Glomerular endothelial cell (primary cell): ENCODE data around the gene AGMO. TPM values are rescaled to one million over a fixed set of nuclear protein-coding genes. Genes with fewer than 3 reads are reported as not detected.

Experiments used
- DNase-seq: peaks from one replicate; pipeline ENCODE4 v3.0.0-alpha.2; 2011; ENCODE audit warnings: low read depth, low spot score; ENCODE audit errors: extremely low read depth
- total RNA-seq: library from RNA; depleted of rRNA; stranded (reverse); fragments of >200 nt; gene quantifications from 2 replicates; pipeline ENCODE4 v1.2.3, GENCODE V29; 2015

The AGMO gene
- total RNA-seq, 1 donor from 2014 or later: not detected

DNA sequence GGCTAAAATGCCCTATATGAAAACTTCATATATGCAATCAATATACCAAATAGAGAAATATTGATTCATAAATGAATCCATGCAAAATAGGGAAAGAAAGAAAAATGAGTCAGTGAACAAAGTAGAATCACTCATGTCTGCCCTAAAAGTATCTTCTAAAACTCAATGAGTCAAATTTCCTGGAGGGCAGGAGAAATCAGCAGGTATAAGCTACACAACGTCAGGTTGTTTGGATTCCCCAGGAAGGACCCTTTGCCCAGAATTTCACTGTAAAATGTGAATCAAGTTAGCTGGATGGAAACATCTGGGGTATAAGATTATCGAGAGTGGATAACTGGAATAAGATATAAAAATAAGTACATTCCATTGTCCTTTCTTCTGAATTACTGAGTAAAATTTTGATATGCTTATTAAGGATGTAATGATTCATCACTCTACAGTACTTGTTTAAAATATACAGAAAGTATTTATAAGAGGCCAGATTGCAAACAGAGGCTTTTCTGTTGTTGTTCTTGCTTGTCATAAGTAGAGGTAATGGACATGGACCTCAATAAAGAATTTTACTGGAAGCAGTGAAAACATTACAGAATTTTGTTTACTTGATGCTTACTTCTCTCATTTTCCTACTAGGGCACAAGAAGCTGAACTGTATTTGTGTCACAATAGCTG is 99.0 kb downstream of the AGMO start:
- DNase-seq: no peak

DNA sequence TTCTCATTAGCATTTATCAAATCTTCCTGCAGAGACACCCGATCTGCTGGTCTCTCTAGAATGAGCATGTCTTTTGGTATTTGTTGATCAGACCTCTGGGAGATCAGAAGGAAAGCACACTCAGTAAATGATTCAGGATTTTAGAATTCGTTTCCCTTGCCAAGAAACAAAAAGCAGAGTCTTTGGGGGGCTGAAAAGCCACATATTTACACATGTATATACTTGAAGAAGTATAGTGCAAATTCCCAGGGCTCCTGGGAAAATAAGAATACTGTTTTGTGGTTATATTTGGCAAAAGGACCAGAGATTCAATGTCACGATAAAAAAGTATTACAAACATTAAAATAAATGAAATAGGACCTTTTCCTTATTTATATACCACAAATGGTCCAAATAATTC is 100.2 kb downstream of the AGMO start:
- no peak for DNase-seq

DNA sequence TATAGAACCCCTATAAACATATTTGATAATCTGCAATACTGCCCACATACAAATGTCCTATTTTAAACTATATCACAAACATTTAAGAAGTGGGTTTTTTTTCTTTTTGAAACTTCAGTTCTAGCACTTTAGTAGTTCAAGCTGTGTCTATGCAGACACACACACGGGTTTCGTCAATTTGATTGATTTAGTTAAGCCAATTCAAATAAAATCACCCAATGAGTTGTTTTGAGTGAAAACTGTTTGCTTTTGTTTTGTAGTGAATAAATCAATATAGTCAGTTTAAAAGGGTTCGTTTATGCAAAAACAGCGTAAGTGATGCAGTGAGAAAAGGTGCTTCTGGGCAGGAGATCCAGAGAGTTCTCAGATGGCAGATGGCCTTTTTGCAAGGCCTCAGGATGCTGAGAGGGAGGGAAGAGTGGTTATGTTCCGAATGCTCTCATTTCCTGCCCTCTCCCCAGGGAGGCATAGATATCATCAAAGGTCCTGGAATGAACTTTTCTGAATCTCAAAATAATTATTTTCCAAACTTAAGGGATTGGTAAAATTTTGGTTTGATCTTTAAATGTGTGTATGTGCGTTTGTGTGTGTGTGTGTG is 102.7 kb downstream of the AGMO start:
- DNase-seq: no peak

DNA sequence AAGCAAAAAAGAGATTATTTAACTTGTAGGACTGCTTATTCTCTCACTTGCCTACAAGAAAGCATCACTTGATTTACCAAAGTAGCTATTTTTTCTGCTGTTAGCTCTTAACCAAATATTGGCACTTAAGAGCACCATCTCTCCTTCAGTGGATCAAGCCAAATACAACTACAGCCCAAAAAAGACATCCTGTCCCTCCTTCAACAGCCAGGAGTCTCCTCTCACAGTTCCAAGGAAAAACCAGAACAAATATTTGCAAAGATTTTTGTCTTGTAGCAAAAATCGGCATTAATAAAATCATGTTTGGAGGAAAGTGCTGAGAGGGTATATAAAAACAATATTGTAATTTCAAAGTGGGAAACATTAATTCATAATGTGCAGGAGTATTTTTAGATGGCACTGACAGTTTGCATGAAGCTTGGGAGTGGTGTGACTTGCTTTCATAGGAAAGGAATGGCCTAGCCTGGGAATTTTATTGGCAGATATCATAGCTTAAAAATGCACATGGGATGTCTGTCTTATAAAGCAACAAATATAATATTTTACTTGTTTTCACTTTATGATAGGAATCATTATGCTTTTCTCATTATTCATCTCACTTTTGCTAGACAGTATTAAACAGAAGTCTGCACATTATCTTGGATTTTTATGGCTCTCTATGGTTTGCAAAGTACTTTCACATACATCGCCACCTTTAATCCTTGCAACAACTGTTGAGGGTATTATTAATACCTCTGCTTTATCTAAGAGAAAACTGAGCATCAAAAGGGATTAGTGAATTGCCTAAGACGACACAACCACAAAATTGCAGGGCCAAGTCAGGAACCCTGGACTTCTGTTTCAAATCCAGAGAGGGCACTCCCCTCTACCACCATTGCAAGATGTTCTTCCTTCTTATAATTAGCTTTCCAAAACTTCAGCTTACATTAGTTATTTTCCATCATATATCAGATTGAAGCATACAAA is 103.5 kb downstream of the AGMO start:
- no peak for DNase-seq

DNA sequence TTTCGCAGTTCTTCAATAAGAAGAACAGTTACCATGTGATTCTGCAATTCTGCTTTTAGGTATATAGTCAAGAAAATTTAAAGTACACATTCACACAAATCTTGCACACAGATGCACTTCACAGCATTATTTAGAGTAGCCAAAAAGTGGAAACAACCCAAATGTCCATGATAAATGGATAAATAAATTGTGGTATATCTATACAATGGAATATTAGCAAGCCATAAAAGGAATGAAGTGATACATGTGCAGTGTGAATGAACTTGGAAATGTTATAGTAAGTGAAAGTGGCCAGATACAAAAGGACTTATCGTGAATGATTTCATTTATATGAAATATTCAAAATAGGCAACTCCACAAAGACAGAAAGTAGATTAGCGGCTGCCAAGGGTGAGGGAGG is 109.1 kb downstream of the AGMO start:
- no peak for DNase-seq

DNA sequence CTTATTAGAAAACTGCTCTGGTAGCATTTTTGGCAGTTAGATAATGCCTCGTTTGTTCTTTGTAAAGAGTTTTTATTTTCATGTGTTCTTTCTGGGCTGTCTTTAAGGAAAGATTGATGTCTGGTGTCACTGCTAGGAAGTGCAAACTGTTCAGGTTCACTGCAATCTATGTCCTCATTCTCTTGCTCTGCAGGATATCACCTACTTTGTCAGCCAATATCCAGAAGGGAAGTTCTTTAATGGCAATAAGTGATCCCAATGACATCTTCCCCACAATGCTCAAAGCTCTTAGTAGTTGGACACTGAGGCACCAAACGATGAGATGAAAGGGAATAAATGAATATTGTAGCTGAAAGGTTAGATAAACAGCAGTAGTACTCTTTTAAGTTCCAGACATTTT is 115.1 kb downstream of the AGMO start:
- DNase-seq: no peak

DNA sequence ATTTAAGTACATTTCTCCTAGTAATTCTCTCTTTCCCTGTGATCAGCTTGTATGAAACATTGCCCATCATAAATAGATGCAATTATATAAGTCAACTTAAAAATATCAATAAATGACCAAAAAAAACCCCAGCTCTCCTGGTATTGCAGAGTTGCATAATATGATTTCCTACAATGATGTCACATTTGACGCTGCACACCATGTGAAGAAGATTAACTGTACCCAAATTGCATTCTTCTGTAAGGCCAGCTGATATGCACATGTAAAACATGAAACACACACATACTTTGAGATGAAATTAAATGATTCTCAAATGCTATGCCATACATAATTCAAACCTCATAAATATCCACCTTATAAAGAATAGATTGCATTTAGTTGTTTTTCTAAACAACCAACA is 115.5 kb downstream of the AGMO start:
- DNase-seq: no peak

DNA sequence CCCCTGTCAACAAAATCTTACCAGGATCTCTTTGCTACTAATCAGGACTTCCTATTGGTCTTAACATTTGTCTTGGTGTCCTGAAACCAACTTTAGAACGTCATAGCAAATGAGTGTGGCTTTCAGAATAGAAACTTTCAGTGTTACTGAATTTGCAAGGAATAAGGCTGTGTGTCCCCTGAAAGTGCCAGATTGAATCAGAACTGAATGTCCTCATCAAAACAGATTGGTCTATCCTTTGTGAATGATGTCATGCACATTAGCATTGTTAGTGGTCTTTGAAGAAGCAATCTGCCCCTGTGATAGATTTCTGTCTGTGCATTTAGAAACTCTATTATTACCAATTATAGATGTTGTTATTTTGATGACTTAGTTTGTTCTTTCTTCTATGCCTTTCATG is 119.9 kb downstream of the AGMO start:
- DNase-seq: no peak

DNA sequence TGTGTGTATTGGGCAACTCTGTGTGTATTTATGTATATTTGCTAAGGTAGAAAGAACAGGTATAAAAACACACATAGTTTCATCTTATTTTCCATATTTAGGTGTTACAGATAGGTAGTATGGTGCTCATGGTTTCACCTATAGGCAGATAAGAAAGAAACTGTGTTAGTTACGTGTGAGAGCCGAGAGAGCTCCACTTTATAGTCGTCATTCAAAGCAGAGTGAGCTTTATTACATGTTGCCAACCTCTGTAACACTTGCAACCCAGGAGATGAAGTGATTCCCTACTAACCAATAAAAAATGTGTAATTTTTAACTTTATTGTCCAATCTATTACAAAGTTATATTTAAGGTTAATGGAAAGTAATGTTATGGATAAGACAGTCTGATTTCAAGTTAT is 121.3 kb downstream of the AGMO start:
- no peak for DNase-seq

DNA sequence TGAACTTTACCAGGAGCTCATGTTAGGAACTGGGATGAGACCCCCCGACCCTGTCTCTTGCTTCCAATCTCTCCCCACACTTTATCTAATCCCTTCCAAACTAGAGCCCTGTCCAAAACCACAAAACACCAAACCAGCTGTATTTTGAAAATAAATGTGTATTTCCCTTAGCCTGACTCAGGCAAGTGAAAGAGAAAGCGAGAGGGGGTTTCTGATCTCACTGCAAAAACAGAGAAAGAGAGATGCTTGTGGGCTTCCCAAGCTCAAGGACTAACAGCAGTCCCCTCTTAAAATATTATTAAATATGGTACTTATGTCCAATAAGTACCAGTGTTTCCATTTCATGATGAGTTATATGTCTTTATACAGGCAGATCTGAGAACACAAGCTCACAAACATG is 122.0 kb downstream of the AGMO start:
- no peak for DNase-seq

DNA sequence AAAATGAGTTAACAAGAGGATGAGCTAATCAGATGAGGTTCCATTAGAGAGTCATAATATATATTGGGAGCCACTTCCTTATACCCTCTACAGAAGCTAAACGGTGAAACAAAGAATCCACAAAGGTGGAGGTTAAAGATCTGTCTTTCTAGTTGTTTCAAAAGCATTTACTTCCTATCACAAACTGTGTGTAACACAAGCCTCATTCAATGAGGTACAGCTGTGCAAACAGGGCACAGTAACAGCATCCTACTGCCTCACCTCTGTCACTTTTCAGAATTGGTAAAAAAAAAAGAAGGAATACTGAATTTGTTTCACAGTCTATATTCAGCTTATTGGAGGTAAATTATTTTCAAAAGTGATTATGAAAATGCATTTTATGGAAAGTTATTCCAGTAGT is 128.7 kb downstream of the AGMO start:
- DNase-seq: no peak

DNA sequence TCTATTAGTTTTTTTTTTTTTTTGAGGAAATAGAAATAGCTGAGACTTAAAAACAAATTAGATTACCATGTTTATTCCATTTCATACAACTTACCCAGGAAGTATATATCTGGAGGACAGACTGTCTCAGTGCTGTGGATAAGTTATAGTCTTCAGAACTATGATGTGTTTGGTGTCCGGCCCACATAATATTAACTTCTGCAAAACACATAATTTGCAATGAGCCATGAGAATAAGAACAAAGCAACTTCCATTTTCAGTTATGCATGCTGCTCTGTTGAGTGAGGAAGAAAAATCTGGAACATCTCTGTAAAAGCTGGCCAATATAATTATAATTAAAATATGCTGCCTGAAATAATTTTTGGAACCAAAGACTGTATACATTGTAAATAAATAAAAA is 130.9 kb downstream of the AGMO start:
- no peak for DNase-seq

DNA sequence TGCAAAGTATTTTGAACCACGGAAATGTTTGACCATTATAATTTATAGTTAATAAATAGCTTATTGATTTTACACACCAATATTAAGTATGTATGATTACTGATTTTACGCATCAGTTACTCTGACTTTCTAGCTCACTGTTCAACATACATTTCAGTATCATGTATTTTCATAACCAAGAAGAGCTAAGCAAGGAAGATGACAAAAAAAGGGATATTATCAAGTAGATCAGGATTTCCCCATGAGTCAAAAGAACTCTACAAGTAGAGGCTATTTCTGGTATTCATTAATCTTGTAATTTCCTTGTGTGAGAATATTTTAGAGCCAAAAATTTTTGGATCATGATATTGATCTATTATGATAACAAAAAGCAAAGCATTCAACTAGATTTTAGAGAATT is 131.6 kb downstream of the AGMO start:
- no peak for DNase-seq

DNA sequence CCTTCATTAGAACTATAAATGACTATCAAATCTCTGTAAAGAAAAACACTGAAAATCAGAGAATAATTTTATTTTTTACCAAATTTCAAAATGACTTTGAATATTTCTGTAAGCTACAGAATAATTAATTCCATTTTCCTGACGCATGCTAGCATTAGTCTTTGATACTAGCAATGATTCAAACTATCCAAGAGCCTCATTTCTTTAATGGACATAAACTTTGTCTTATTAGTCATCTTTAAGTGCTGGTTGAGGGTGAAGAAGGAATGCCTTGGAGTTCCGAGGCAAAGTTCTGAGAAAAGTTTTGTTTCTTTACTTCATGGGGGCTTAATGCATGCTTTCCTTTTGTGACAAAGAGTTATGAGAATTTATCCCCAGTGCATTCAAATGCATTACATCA is 137.3 kb downstream of the AGMO start:
- DNase-seq: no peak

DNA sequence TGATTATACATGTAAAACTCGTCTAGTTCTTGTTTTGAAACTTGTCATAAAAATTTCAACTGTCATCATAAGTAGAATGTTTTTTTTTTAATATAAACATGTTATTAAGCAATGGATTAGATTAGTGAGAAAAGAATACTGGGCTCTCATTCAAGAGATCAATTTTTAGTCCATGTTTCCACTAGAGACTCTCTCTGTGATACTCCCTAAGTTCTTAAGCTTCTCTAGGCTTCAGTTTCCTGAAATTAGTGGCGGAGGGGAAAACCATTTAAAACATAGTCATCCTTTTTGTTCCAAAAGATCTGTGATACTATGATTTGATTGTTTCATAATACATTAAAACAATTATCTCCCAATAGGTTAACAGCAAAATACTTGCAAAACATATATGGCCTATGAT is 142.2 kb downstream of the AGMO start:
- no peak for DNase-seq

DNA sequence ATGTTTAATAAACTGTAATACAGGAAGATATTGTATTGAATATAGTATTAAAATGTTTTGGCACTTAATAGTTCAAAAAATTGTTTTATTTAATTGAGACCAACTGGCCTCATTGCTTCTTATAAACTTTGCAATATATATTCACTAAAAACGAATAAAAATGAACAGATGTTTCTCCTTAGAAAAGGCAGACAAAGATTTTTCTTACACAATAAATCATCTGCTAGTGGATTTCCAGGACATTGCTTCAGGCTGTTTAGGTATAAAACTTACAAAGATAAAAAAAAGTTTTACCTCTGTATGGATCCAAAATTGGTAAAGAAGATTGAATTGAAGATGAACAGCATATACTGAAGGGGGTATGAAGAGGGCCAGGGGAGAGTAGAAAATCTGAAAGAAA is 143.6 kb downstream of the AGMO start:
- no peak for DNase-seq

DNA sequence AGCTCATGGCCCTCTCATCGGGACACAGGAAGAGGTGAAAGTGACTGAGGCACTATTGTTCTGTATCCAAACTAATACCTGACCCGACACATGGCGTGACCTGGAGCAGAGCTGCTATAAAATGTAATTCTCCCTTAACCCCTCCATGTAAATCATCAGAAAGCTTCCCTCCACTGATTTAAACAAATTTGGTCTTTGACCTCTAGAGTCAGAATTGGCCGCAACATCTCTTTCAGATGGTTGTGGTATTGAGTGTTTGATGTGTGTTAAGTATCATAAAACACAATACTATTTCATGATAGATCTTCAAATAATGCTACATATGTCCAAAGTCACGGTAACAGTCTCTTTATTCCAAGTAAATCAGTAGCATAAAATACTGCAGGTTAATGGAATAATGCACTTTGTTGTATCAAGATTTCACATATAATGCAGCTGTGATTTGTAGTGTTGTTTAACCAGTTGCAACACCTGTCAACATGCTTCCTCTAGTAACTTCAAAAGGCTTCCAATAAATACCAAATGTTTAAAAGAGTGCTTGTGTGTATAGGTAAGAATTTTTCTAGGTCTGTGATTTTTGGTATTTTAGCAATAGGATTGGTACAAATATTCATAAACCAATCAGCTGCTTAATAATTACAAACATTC is 144.3 kb downstream of the AGMO start:
- DNase-seq: no peak

DNA sequence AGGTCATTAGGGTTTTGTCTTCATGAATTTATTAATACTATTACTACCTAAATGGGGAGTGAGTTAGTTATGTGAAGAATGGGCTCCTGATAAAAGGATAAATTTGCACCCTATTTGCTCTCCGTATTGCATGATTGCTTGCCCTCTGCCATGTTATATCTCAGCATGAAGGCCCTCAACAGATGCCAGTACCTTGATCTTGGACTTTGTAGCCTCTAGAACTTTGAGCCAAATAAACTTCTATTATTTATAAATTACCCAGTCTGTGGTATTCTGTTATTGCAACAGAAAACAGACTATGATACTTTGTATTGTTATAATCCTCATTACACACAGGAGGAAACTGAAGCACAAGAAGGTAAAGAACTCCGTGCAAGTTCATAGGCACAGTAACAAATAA is 150.8 kb downstream of the AGMO start:
- no peak for DNase-seq

DNA sequence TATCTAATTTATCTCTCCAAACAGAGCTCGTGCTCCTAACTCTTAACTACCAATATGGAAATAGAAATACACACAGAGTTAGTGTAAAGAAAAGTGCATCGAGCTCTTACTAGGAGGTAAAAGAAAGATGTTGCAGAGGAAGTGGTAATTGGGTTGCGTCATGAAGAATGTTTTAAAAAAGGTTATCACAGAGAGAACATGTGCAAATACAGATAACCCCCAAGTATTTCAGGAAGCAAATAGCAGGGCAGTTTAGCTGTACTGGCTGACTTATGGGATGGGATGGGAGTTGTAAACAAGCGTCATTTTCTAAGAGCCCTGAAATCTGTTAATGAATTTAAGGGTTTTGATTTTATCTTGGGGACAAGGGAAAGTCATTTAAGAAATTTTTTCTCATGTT is 153.9 kb downstream of the AGMO start:
- DNase-seq: peak; percentile 18

DNA sequence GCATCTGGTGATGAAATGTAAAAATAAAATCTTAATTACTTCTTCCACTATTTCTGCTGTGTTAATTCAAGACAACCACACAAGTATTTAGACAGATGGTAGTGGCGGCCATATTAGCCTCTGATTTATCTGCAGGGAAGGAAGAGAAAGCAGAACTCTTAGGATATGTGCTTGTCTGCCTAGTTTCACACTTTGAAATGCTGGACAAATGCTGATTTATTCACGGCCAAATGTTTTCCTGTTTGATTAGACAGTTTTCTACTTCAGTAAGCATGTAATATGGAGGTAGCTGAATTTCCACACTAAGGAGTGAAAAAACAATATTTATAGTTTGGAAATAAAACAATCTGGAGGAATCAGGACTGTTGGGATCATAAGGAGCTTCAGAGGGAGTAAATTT is 158.1 kb downstream of the AGMO start:
- no peak for DNase-seq

DNA sequence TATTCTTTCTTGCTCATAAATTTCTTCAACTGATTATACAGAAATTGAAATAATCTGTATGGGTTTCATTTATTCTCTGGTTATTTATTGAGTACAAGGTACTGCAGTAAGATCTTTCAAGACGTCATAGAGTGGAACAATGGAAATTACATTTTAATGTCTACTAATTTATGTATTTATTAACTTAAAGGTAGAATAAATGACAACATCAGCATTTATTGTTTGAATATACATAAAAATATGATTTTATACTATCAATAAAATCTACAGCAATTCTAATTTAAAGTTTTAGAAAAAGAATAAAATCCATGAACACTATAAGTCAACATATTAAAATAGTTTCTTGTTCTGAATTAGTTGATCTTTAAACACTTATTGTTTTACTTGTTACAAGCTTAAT is 158.5 kb downstream of the AGMO start:
- no peak for DNase-seq
